ENCODE measurements around the gene PLAGL2. TPM values are rescaled to one million over a fixed set of nuclear protein-coding genes. Genes with fewer than 3 reads are reported as not detected.
"Not testable (repeated sequence)": the region's sequence is repeated elsewhere in the genome, so short reads cannot be mapped to it uniquely, and the experiment has no call there.

PLAGL2 gene
- total and polyA plus RNA-seq, 9 of the 15 experiments (the other 6 are each of a cell fraction or from before 2014, with no cell fraction given) = 3.1 to 24.3 (median 6.4) TPM

- BruUV-seq (replicated peaks) = no TSS peak
- Histone ChIP-seq H3K36me3 (ENCODE audit: control insufficient read depth, insufficient read depth, low read length) (no peaks in the 10 kb centered on the region), H3K4me3 (no peak overlapping the region), H3K79me2 (ENCODE audit: control insufficient read depth, insufficient read depth, low read length) (no peaks in the 10 kb centered on the region), H3K4me2 (ENCODE audit: insufficient read depth, low read length) (no peak overlapping the region), H3K27me3 (ENCODE audit: control insufficient read depth in 2 of 2, insufficient read depth in 2 of 2, low read length in 2 of 2) (peaks cover 7 to 12% of the 10 kb centered on the region in 2 experiments; a peak in 2 of 5 replicates), H3K4me1 (replicated peaks in 1 of 2; ENCODE audit: control insufficient read depth in 2 of 2, insufficient read depth in 2 of 2, low read length in 2 of 2) (no peaks in the 10 kb centered on the region; a peak in 1 of 5 replicates), H3K9me3 (replicated peaks; ENCODE audit: control insufficient read depth, insufficient read depth, low read depth, low read length) (no peaks in the 10 kb centered on the region), H4K20me1 (replicated peaks; ENCODE audit: control insufficient read depth, insufficient read depth, low read length) (no peaks in the 10 kb centered on the region), H3K27ac (ENCODE audit: extremely low read depth, low read depth, low read length) (no peak overlapping the region), H2AFZ (ENCODE audit: low read depth, low read length) (no peak overlapping the region; the same call in 1 of the 2 replicates), H3K9ac (ENCODE audit: insufficient read depth in 1 of 2, low read depth in 2 of 2, low read length in 2 of 2) (peak overlapping the region in 1 of 2 experiments; percentile 56; a peak in 1 of 4 replicates), H3K9me1 (ENCODE audit: control insufficient read depth, insufficient read depth, low read length) (no peaks in the 10 kb centered on the region)
- CTCF ChIA-PET (ENCODE audit: low intra/inter-chr PET ratio) = interaction anchor here (0.6 kb wide), 1 partner anchor 274 kb away, joined by 3 read pairs; no protein-coding TSS in a partner anchor
- ATAC-seq (no peak), DNase-seq (ENCODE audit: extremely low read depth in 1 of 4, low spot score in 3 of 4) (no peak), FAIRE-seq (no peak)
- WGBS (ENCODE audit: insufficient coverage, low coverage, missing lambda C conversion rate) = 39% methylated on average over 5 of the region's 5 CpGs
- TF ChIP-seq CBFB (CRISPR knock-in tag; IDR thresholded peaks at IDR 0.05) (no peak), NFRKB (IDR thresholded peaks at IDR 0.05; ENCODE audit: low read depth) (no peak), HBP1 (CRISPR knock-in tag; IDR thresholded peaks at IDR 0.05) (no peak), GTF2E2 (tag; IDR thresholded peaks at IDR 0.05) (no peak), MTF1 (CRISPR knock-in tag; IDR thresholded peaks at IDR 0.05; ENCODE audit: borderline replicate concordance) (no peak), WHSC1 (IDR thresholded peaks at IDR 0.05; ENCODE audit: low read length) (no peak), SMAD3 (CRISPR knock-in tag; conservative IDR thresholded peaks at IDR 0.05) (no peak), SP1 (CRISPR knock-in tag; IDR thresholded peaks at IDR 0.05) (no peak), CHD1 (IDR thresholded peaks at IDR 0.05; ENCODE audit: low read length) (no peak), NFIC (IDR thresholded peaks at IDR 0.05) (no peak), RBFOX2 (IDR thresholded peaks at IDR 0.05; ENCODE audit: low read depth, low read length) (no peak)
- POLR2A ChIA-PET = no interaction called here
- intact Hi-C loops (cut with micrococcal nuclease) = no loop called here
- in situ Hi-C loops (cut with MboI) = no loop called here
Observed at GRCh38 chr20:32248043-32248442, 40.5 kb upstream of the PLAGL2 start.

DNA sequence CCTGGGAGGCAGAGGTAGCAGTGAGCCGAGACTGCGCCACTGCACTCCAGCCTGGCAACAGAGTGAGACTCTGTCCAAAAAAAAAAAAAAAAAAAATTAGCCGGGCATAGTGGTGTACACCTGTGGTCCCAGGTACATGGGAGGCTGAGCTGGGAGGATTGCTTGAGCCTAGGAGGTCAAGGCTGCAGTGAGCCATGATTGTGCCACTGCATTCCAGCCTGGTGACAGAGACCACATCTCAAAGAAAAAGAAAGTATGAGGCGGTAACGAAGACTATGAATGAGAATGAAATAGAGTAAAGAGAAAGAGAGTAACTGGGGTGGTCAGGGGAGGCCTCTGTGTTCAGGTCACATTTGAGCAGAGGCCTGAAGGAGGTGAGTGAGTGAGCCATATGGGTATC, 38.7 kb upstream of the PLAGL2 start:
- H3K9me3 ChIP-seq (replicated peaks; ENCODE audit: control insufficient read depth, insufficient read depth, low read depth, low read length); H3K27ac ChIP-seq (ENCODE audit: extremely low read depth, low read depth, low read length); H3K79me2 ChIP-seq (ENCODE audit: control insufficient read depth, insufficient read depth, low read length); H3K9me1 ChIP-seq (ENCODE audit: control insufficient read depth, insufficient read depth, low read length); BruUV-seq (replicated peaks); intact Hi-C loops (cut with micrococcal nuclease); H3K36me3 ChIP-seq (ENCODE audit: control insufficient read depth, insufficient read depth, low read length); H3K4me1 ChIP-seq (replicated peaks in 1 of 2; ENCODE audit: control insufficient read depth in 2 of 2, insufficient read depth in 2 of 2, low read length in 2 of 2); H3K9ac ChIP-seq (ENCODE audit: insufficient read depth in 1 of 2, low read depth in 2 of 2, low read length in 2 of 2); H4K20me1 ChIP-seq (replicated peaks; ENCODE audit: control insufficient read depth, insufficient read depth, low read length); H3K27me3 ChIP-seq (ENCODE audit: control insufficient read depth in 2 of 2, insufficient read depth in 2 of 2, low read length in 2 of 2); DNase-seq (ENCODE audit: extremely low read depth in 1 of 4, low spot score in 3 of 4); H3K4me3 ChIP-seq; FAIRE-seq; H2AFZ ChIP-seq (ENCODE audit: low read depth, low read length); in situ Hi-C loops (cut with MboI); ATAC-seq; CTCF ChIA-PET (ENCODE audit: low intra/inter-chr PET ratio); H3K4me2 ChIP-seq (ENCODE audit: insufficient read depth, low read length): not testable (repeated sequence)
- 45% methylated on average over 5 of the region's 5 CpGs for WGBS (ENCODE audit: insufficient coverage, low coverage, missing lambda C conversion rate)
- POLR2A ChIA-PET = interaction anchor here (0.7 kb wide), 1 partner anchor 61 kb away, joined by 3 read pairs; no protein-coding TSS in a partner anchor
